ENCODE data around the gene NTRK1.

The NTRK1 gene

GRCh38 chr1:156901966-156902915, 41.6 kb downstream of the NTRK1 start:
- peaks cover 58% of the 10 kb centered on the region for H3K4me1 ChIP-seq (ENCODE audit: control insufficient read depth, insufficient read depth, low read length)

GRCh38 chr1:156903328-156904091, 42.8 kb downstream of the NTRK1 start:
- Histone ChIP-seq H3K9me3 (ENCODE audit: control insufficient read depth, low read length) (no peaks in the 10 kb centered on the region), H3K9ac (ENCODE audit: low read length) (no peak overlapping the region), H3K4me3 (ENCODE audit: low read length) (no peak overlapping the region), H3K36me3 (ENCODE audit: control insufficient read depth, insufficient read depth, low read length, severe bottlenecking) (no peaks in the 10 kb centered on the region), H3K27me3 (replicated peaks; ENCODE audit: control insufficient read depth, insufficient read depth, low read length) (no peaks in the 10 kb centered on the region), H3K4me1 (ENCODE audit: control insufficient read depth, insufficient read depth, low read length) (peaks cover 50% of the 10 kb centered on the region)
- no peak for DNase-seq (ENCODE audit: low read depth)

More at GRCh38 chr1:156901966-156902915, 41.6 kb downstream of the NTRK1 start:
- H3K9me3 ChIP-seq (ENCODE audit: control insufficient read depth, low read length) = no peaks in the 10 kb centered on the region
- peak overlapping the region; percentile 49 for H3K9ac ChIP-seq (ENCODE audit: low read length)
- peak; percentile 67 for DNase-seq (ENCODE audit: low read depth)
- H3K27me3 ChIP-seq (replicated peaks; ENCODE audit: control insufficient read depth, insufficient read depth, low read length) = no peaks in the 10 kb centered on the region
- H3K4me3 ChIP-seq (ENCODE audit: low read length) = no peak overlapping the region
- H3K36me3 ChIP-seq (ENCODE audit: control insufficient read depth, insufficient read depth, low read length, severe bottlenecking) = no peaks in the 10 kb centered on the region

- Histone ChIP-seq H3K9ac (ENCODE audit: low read length) (no peak overlapping the region), H3K36me3 (ENCODE audit: control insufficient read depth, insufficient read depth, low read length, severe bottlenecking) (no peaks in the 10 kb centered on the region), H3K9me3 (ENCODE audit: control insufficient read depth, low read length) (no peaks in the 10 kb centered on the region), H3K4me1 (ENCODE audit: control insufficient read depth, insufficient read depth, low read length) (peaks cover 45% of the 10 kb centered on the region), H3K27me3 (replicated peaks; ENCODE audit: control insufficient read depth, insufficient read depth, low read length) (no peaks in the 10 kb centered on the region), H3K4me3 (ENCODE audit: low read length) (no peak overlapping the region)
- DNase-seq (ENCODE audit: low read depth) = no peak
Measured at GRCh38 chr1:156904187-156904959, 43.7 kb downstream of the NTRK1 start.

GRCh38 chr1:156905176-156905575, 44.5 kb downstream of the NTRK1 start:
- H3K4me3 ChIP-seq (ENCODE audit: low read length) = no peak overlapping the region
- no peak overlapping the region for H3K9ac ChIP-seq (ENCODE audit: low read length)
- H3K36me3 ChIP-seq (ENCODE audit: control insufficient read depth, insufficient read depth, low read length, severe bottlenecking) = no peaks in the 10 kb centered on the region
- peaks cover 45% of the 10 kb centered on the region for H3K4me1 ChIP-seq (ENCODE audit: control insufficient read depth, insufficient read depth, low read length)
- no peaks in the 10 kb centered on the region for H3K27me3 ChIP-seq (replicated peaks; ENCODE audit: control insufficient read depth, insufficient read depth, low read length)
- no peak for DNase-seq (ENCODE audit: low read depth)
- no peaks in the 10 kb centered on the region for H3K9me3 ChIP-seq (ENCODE audit: control insufficient read depth, low read length)

- Histone ChIP-seq H3K27me3 (replicated peaks; ENCODE audit: control insufficient read depth, insufficient read depth, low read length) (no peaks in the 10 kb centered on the region), H3K4me1 (ENCODE audit: control insufficient read depth, insufficient read depth, low read length) (peaks cover 41% of the 10 kb centered on the region), H3K9me3 (ENCODE audit: control insufficient read depth, low read length) (no peaks in the 10 kb centered on the region), H3K4me3 (ENCODE audit: low read length) (no peak overlapping the region), H3K9ac (ENCODE audit: low read length) (no peak overlapping the region), H3K36me3 (ENCODE audit: control insufficient read depth, insufficient read depth, low read length, severe bottlenecking) (no peaks in the 10 kb centered on the region)
- no peak for DNase-seq (ENCODE audit: low read depth)
Measured at GRCh38 chr1:156905651-156906050, 45.0 kb downstream of the NTRK1 start.

GRCh38 chr1:156906206-156906906, 45.7 kb downstream of the NTRK1 start:
- Histone ChIP-seq H3K27me3 (replicated peaks; ENCODE audit: control insufficient read depth, insufficient read depth, low read length) (no peaks in the 10 kb centered on the region), H3K4me3 (ENCODE audit: low read length) (no peak overlapping the region), H3K9me3 (ENCODE audit: control insufficient read depth, low read length) (no peaks in the 10 kb centered on the region), H3K4me1 (ENCODE audit: control insufficient read depth, insufficient read depth, low read length) (peaks cover 35% of the 10 kb centered on the region), H3K9ac (ENCODE audit: low read length) (no peak overlapping the region), H3K36me3 (ENCODE audit: control insufficient read depth, insufficient read depth, low read length, severe bottlenecking) (no peaks in the 10 kb centered on the region)
- DNase-seq (ENCODE audit: low read depth) = no peak

GRCh38 chr1:156908541-156908940, 47.9 kb downstream of the NTRK1 start:
- no peaks in the 10 kb centered on the region for H3K27me3 ChIP-seq (replicated peaks; ENCODE audit: control insufficient read depth, insufficient read depth, low read length)
- H3K9me3 ChIP-seq (ENCODE audit: control insufficient read depth, low read length) = no peaks in the 10 kb centered on the region
- H3K4me3 ChIP-seq (ENCODE audit: low read length) = no peak overlapping the region
- peaks cover 33% of the 10 kb centered on the region for H3K4me1 ChIP-seq (ENCODE audit: control insufficient read depth, insufficient read depth, low read length)
- H3K36me3 ChIP-seq (ENCODE audit: control insufficient read depth, insufficient read depth, low read length, severe bottlenecking) = no peaks in the 10 kb centered on the region
- no peak for DNase-seq (ENCODE audit: low read depth)
- H3K9ac ChIP-seq (ENCODE audit: low read length) = no peak overlapping the region

- no peak overlapping the region for H3K4me3 ChIP-seq (ENCODE audit: low read length)
- no peak for DNase-seq (ENCODE audit: low read depth)
- H3K4me1 ChIP-seq (ENCODE audit: control insufficient read depth, insufficient read depth, low read length) = peaks cover 32% of the 10 kb centered on the region
- no peaks in the 10 kb centered on the region for H3K27me3 ChIP-seq (replicated peaks; ENCODE audit: control insufficient read depth, insufficient read depth, low read length)
- no peaks in the 10 kb centered on the region for H3K36me3 ChIP-seq (ENCODE audit: control insufficient read depth, insufficient read depth, low read length, severe bottlenecking)
- no peaks in the 10 kb centered on the region for H3K9me3 ChIP-seq (ENCODE audit: control insufficient read depth, low read length)
- H3K9ac ChIP-seq (ENCODE audit: low read length) = no peak overlapping the region
Measured at GRCh38 chr1:156908955-156909354, 48.3 kb downstream of the NTRK1 start.

GRCh38 chr1:156909671-156910070, 49.0 kb downstream of the NTRK1 start:
- H3K9me3 ChIP-seq (ENCODE audit: control insufficient read depth, low read length) = no peaks in the 10 kb centered on the region
- H3K36me3 ChIP-seq (ENCODE audit: control insufficient read depth, insufficient read depth, low read length, severe bottlenecking) = no peaks in the 10 kb centered on the region
- no peak overlapping the region for H3K9ac ChIP-seq (ENCODE audit: low read length)
- no peak overlapping the region for H3K4me3 ChIP-seq (ENCODE audit: low read length)
- no peak for DNase-seq (ENCODE audit: low read depth)
- peaks cover 26% of the 10 kb centered on the region for H3K4me1 ChIP-seq (ENCODE audit: control insufficient read depth, insufficient read depth, low read length)
- no peaks in the 10 kb centered on the region for H3K27me3 ChIP-seq (replicated peaks; ENCODE audit: control insufficient read depth, insufficient read depth, low read length)

GRCh38 chr1:156910309-156910782, 49.7 kb downstream of the NTRK1 start:
- Histone ChIP-seq H3K36me3 (ENCODE audit: control insufficient read depth, insufficient read depth, low read length, severe bottlenecking) (no peaks in the 10 kb centered on the region), H3K4me1 (ENCODE audit: control insufficient read depth, insufficient read depth, low read length) (peaks cover 26% of the 10 kb centered on the region), H3K4me3 (ENCODE audit: low read length) (no peak overlapping the region), H3K27me3 (replicated peaks; ENCODE audit: control insufficient read depth, insufficient read depth, low read length) (no peaks in the 10 kb centered on the region), H3K9ac (ENCODE audit: low read length) (no peak overlapping the region), H3K9me3 (ENCODE audit: control insufficient read depth, low read length) (no peaks in the 10 kb centered on the region)
- no peak for DNase-seq (ENCODE audit: low read depth)
